Kidney (tissue), 14 donors: ENCODE measurements around the gene NCS1. TPM values are rescaled to one million over a fixed set of nuclear protein-coding genes. Genes with fewer than 3 reads are reported as not detected.

ENCODE experiments used
- DNase-seq, 5 donors: peaks; one replicate each; pipeline ENCODE4 v3.0.0-alpha.2; 2013 to 2020
- FAIRE-seq: peaks from 2 replicates; lab custom pipeline; 2012; peaks lifted over from hg19 to GRCh38; lab: Jason Lieb, UNC
- H3K27ac ChIP-seq, 2 donors: one replicate each; pipeline ENCODE4 v1.7.0; 2013; ENCODE audit warnings: low read depth in 2 of 2, low read length in 2 of 2, inconsistent platforms in 1 of 2
- H3K27me3 ChIP-seq: one replicate; pipeline ENCODE4 v1.7.1; 2013; ENCODE audit warnings: low read length, inconsistent platforms; ENCODE audit not compliant: control insufficient read depth, insufficient read depth
- H3K36me3 ChIP-seq, 3 donors: one replicate each; pipeline versions ENCODE4 v1.7.0 to v1.7.1; 2013; ENCODE audit warnings: low read length in 3 of 3, control low read depth in 1 of 3, inconsistent platforms in 1 of 3; ENCODE audit not compliant: insufficient read depth in 3 of 3, control insufficient read depth in 2 of 3
- H3K4me1 ChIP-seq, 3 donors: one replicate each; pipeline versions ENCODE4 v1.7.0 to v1.7.1; 2013; ENCODE audit warnings: low read length in 3 of 3, inconsistent platforms in 1 of 3, low read depth in 1 of 3; ENCODE audit not compliant: control insufficient read depth in 2 of 3, insufficient read depth in 2 of 3
- H3K4me3 ChIP-seq, 3 donors: one replicate each; pipeline versions ENCODE4 v1.7.0 to v1.8.1; 2013; ENCODE audit warnings: low read length in 3 of 3, control low read depth in 1 of 3, inconsistent platforms in 1 of 3
- H3K9ac ChIP-seq, 3 donors: one replicate each; pipeline versions ENCODE4 v1.7.0 to v1.7.1; 2013; ENCODE audit warnings: low read length in 3 of 3, control low read depth in 1 of 3, inconsistent platforms in 1 of 3
- H3K9me3 ChIP-seq, 3 donors: one replicate each; pipeline versions ENCODE4 v1.7.0 to v1.7.1; 2013; ENCODE audit warnings: low read length in 3 of 3, control low read depth in 1 of 3, inconsistent platforms in 1 of 3; ENCODE audit not compliant: control insufficient read depth in 2 of 3, insufficient read depth in 1 of 3
- intact Hi-C: fragments of 100-400 bp; cut with DNase I; formaldehyde crosslinking; loops from one replicate; pipeline ENCODE4 v1.11.1; 2022
- polyA plus RNA-seq: library from polyadenylated mRNA; stranded (reverse); fragments of 350-450 nt; fragmentation: Illumina TruSeq; extraction: RNeasy Lipid Tissue Mini Kit (QIAGEN cat#74804); gene quantifications from one replicate; pipeline ENCODE4 v1.2.3, GENCODE V29; 2014; ENCODE audit warnings: low read depth, low replicate concordance; ENCODE audit not compliant: insufficient read depth
- total RNA-seq: library from RNA; stranded (reverse); fragmentation: NEBNext Ultra II Directional; extraction: Animal tissue kit (Norgen Biotek cat#: 25700); gene quantifications from one replicate; pipeline ENCODE4 v1.2.1, GENCODE V29; 2021
- TF ChIP-seq, protein P1 (sequence below): IDR thresholded peaks from 3 replicates; pipeline ENCODE4 v1.5.1; 2012; ENCODE audit warnings: mild to moderate bottlenecking, moderate library complexity, borderline replicate concordance; ENCODE audit not compliant: insufficient read depth; ENCODE audit errors: extremely low read depth
- donor health status: control.
- donor health status: control.
- donor health status: control.
- donor health status: control.
- donor health status: control.
- donor health status: DM: yes; HTN: yes; CAD: no.
- donor health status: Normal renal cell carcinoma (clear cell type).

Gene NCS1
- total and polyA plus RNA-seq, 2 donors from 2014 or later, result 27.7 to 37.4 TPM

- Histone ChIP-seq H3K27me3 (no peaks in the 10 kb centered on the region), H3K9me3 (no peaks in the 10 kb centered on the region), H3K9ac (no peak overlapping the region), H3K4me1 (peaks cover 0 to 54% (median 38%) of the 10 kb centered on the region in 3 donors), H3K4me3 (no peak overlapping the region), H3K27ac (no peak overlapping the region), H3K36me3 (no peaks in the 10 kb centered on the region)
- intact Hi-C loops, result no loop called here
- DNase-seq, result no peak
- TF ChIP-seq, protein P1, sequence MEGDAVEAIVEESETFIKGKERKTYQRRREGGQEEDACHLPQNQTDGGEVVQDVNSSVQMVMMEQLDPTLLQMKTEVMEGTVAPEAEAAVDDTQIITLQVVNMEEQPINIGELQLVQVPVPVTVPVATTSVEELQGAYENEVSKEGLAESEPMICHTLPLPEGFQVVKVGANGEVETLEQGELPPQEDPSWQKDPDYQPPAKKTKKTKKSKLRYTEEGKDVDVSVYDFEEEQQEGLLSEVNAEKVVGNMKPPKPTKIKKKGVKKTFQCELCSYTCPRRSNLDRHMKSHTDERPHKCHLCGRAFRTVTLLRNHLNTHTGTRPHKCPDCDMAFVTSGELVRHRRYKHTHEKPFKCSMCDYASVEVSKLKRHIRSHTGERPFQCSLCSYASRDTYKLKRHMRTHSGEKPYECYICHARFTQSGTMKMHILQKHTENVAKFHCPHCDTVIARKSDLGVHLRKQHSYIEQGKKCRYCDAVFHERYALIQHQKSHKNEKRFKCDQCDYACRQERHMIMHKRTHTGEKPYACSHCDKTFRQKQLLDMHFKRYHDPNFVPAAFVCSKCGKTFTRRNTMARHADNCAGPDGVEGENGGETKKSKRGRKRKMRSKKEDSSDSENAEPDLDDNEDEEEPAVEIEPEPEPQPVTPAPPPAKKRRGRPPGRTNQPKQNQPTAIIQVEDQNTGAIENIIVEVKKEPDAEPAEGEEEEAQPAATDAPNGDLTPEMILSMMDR, result no peak
- no peak for FAIRE-seq
Measured at GRCh38 chr9:130189840-130190239, 17.6 kb downstream of the NCS1 start.

GRCh38 chr9:130191068-130191748, 19.0 kb downstream of the NCS1 start:
- intact Hi-C loops, result no loop called here
- no peak for DNase-seq
- H3K27ac ChIP-seq, result peak overlapping the region; percentile 50 to 83

GRCh38 chr9:130191749-130192120, 19.5 kb downstream of the NCS1 start:
- DNase-seq, result peak in 2 of 5 donors; percentile 61 to 76
- intact Hi-C loops, result no loop called here
- H3K9me3 ChIP-seq, result no peaks in the 10 kb centered on the region
- H3K36me3 ChIP-seq, result no peaks in the 10 kb centered on the region
- H3K9ac ChIP-seq, result peak overlapping the region in 1 of 3 donors; percentile 12
- H3K27me3 ChIP-seq, result no peaks in the 10 kb centered on the region
- TF ChIP-seq, protein P1, result no peak
- peaks cover 0 to 54% (median 38%) of the 10 kb centered on the region in 3 donors for H3K4me1 ChIP-seq
- no peak overlapping the region for H3K4me3 ChIP-seq
- H3K27ac ChIP-seq, result peak overlapping the region; percentile 79 to 83
- FAIRE-seq, result no peak

More at GRCh38 chr9:130191068-130191748, 19.0 kb downstream of the NCS1 start:
- TF ChIP-seq, protein P1, result no peak
- H3K4me1 ChIP-seq, result peaks cover 0 to 53% (median 38%) of the 10 kb centered on the region in 3 donors
- H3K9me3 ChIP-seq, result no peaks in the 10 kb centered on the region
- H3K4me3 ChIP-seq, result no peak overlapping the region
- no peaks in the 10 kb centered on the region for H3K27me3 ChIP-seq
- no peak for FAIRE-seq
- H3K36me3 ChIP-seq, result no peaks in the 10 kb centered on the region
- peak overlapping the region in 1 of 3 donors; percentile 12 for H3K9ac ChIP-seq
